GM12865 (cell line): ENCODE measurements around the gene ADAM23.
A peak's percentile ranks its signal among the peaks of the same experiment; 100 is the strongest.

Experiments
- DNase-seq: peaks from one replicate; pipeline ENCODE4 v3.0.0; 2010; ENCODE audit warnings: low read depth
- H3K4me3 ChIP-seq: 2 replicates; pipeline ENCODE4 v1.5.1; 2011; ENCODE audit warnings: mild to moderate bottlenecking, low read depth, low read length, control low read depth
- TF ChIP-seq, protein P1 (sequence below): IDR thresholded peaks from 2 replicates; pipeline ENCODE4 v1.5.1; 2011; ENCODE audit warnings: low read length, control low read depth, low read depth, inconsistent platforms; ENCODE audit not compliant: insufficient read depth; ENCODE audit errors: missing control alignments

Gene ADAM23

DNA sequence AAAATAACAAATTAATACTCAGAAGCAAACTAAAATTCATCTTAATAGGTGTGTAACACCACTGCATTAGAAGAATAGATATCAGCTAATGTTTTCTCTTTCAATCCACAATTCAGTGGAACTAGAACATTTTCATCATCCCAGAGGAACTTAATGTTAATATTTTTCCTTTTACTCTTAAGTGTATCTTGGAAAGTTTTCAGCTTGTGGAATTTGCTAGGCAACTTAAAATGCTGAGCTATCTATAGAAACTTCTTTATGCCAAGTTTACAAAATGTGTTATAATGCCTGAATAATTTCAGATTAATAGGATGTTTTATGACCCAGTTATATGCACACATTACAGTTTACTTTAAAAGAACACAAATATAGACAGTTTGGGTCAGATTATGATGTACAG lies 112.4 kb downstream of the ADAM23 start:
- H3K4me3 ChIP-seq, result no peak overlapping the region
- no peak for DNase-seq
- TF ChIP-seq, protein P1, sequence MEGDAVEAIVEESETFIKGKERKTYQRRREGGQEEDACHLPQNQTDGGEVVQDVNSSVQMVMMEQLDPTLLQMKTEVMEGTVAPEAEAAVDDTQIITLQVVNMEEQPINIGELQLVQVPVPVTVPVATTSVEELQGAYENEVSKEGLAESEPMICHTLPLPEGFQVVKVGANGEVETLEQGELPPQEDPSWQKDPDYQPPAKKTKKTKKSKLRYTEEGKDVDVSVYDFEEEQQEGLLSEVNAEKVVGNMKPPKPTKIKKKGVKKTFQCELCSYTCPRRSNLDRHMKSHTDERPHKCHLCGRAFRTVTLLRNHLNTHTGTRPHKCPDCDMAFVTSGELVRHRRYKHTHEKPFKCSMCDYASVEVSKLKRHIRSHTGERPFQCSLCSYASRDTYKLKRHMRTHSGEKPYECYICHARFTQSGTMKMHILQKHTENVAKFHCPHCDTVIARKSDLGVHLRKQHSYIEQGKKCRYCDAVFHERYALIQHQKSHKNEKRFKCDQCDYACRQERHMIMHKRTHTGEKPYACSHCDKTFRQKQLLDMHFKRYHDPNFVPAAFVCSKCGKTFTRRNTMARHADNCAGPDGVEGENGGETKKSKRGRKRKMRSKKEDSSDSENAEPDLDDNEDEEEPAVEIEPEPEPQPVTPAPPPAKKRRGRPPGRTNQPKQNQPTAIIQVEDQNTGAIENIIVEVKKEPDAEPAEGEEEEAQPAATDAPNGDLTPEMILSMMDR, result no peak

GRCh38 chr2:206556357-206556949 lies 113.1 kb downstream of the ADAM23 start:
- TF ChIP-seq, protein P1, result peak; percentile 50
- H3K4me3 ChIP-seq, result no peak overlapping the region
- peak; percentile 65 for DNase-seq

GRCh38 chr2:206557321-206557720 lies 114.0 kb downstream of the ADAM23 start:
- TF ChIP-seq, protein P1, result no peak
- no peak for DNase-seq
- H3K4me3 ChIP-seq, result no peak overlapping the region

DNA sequence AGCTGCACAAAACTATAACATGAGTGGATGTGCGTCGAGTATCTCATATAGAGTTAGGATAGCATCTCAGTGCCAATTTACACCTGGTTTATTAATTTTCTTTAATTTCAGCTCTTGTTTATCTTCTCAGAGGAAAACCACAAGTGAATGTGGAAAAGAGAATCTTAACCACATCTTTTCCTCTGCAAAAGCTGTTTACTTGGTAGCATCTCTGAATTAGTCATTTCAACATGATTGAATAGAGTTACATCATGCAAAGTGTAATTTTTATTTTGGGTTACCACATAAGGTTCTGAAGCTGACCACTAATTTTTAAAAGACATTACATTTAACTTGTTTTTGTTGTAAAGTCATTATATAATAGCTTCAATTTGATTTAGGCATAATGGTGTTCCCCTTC lies 115.2 kb downstream of the ADAM23 start:
- no peak overlapping the region for H3K4me3 ChIP-seq
- TF ChIP-seq, protein P1, result no peak
- peak; percentile 16 for DNase-seq

DNA sequence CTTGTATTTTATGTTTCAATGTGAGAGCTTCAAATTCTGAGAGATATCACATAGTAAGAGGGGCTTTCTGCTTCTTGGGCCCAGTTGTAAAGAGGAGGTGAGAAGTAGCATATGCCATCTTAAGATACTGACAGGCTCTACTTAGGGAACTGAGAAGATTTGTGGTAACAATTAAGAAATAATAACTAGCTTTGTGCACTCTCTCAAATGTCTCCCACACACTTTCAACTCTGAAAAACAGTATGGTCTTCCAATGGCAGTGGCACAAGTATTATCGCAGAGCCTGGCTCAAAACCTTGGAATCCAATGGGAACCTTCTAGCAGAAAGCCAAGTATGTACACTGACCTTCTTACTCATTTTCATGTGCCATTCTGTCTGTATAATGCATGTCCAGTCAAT lies 118.6 kb downstream of the ADAM23 start:
- TF ChIP-seq, protein P1, result no peak
- H3K4me3 ChIP-seq, result no peak overlapping the region
- peak; percentile 9 for DNase-seq

DNA sequence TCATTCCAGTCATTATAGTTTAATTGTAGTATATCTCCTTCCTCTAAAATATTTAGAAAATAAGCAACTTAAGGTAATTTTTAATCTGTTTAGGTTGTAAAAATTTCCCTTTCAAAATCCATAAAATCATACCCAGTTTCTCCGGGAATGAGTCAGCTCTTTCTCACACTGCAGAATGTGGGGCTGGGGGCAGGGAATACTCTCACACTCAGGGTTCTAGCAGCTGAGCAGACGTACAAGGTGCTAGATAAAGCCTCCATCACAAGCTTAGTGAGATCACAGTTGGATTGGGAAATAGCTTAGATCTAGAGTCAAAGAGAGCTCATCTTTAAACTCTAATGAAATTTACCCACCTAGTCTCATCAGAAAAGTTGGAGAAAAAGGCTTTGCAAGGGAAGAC lies 119.0 kb downstream of the ADAM23 start:
- no peak for DNase-seq
- no peak overlapping the region for H3K4me3 ChIP-seq
- TF ChIP-seq, protein P1, result no peak

- H3K4me3 ChIP-seq, result no peak overlapping the region
- DNase-seq, result no peak
- TF ChIP-seq, protein P1, result no peak
These were observed 120.0 kb downstream of the ADAM23 start for GRCh38 chr2:206563374-206563773.
